HG03439 (cell line): ENCODE measurements around the gene KCNC1.
A peak's percentile ranks its signal among the peaks of the same experiment; 100 is the strongest.

ENCODE experiments used
- ATAC-seq: cut with Tn5 transposase; IDR thresholded peaks from one replicate; pipeline ENCODE4 v1.9.1; 2021; ENCODE audit warnings: mild to moderate bottlenecking, moderate library complexity; ENCODE audit not compliant: unreplicated experiment

KCNC1 gene

DNA sequence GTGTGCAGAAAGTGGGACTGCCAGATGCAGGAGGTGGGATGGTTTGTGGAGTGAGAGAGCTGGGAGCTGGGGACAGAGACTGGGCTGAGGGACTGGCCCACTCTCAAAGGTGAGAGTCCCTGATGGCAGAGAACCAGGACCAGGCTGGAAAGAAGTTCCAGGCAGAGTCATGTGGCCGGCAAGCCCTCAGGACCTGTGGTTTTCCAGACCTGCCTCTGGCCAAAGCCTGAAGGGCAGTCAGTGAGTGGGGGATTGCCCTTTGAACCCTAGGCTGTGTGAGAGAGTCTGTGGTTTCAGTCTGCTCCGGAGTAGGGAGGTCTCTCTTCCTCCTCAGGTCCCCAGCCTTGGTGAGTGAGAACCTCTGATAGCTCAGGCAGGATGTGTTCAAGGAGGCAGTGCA is 17.0 kb downstream of the KCNC1 start:
- no peak for ATAC-seq

DNA sequence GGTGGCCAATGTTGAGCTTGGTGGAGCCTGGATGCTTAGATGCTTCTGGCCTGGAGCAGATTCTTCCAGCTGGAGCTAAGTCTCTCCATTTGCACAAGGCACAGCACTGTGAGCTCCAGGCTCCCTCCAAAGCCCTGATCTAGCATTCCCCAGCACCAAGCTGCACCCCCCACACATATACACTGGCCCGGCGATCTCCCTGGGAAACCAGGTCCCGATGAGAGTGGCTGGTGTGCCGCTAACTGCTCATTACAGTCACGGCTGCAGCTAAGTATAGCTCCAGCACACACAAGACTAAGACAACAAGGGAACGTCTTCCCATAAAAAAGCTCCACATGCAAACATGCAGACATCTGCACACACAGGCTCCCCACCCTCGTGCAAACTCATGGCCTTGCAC is 17.6 kb downstream of the KCNC1 start:
- ATAC-seq, result no peak

DNA sequence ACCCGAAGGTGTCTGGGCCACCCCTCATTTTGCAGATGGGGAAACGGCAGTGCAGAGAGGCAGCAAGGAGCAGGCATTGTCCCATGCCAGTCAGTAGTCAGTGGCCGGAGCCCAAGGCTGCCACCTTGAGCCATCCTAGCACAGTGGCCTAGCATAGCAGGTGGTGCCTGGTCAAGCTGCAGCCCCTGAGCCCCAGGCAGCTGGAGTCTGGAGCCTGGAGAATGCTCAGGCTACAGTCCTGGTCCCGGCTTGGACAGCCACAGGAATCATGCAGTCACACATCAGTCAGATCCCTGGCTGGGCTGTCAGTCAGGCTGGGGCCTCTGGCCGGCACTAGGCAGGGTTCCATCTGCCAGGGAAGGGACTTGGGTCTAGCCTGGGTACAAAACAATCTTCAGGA is 18.6 kb downstream of the KCNC1 start:
- ATAC-seq, result no peak

DNA sequence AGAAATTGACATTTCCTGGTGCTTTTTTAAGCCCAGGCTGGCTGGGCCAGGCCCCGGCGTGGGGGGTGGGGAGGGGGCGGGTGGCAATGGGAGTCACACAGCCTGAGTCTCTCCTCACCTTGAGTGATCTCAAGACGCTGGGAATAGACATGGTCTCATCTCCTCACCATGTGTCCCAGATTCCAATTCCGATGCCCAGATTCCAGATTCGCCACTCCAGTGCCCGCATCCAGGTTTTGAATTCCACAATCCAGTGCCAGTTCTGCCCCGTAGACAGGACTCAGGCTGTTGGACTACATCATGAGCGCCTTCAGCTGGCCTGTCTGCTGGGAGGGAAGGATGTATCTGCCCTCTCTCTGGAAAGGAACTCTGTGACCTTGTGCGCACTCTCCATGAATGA is 19.1 kb downstream of the KCNC1 start:
- no peak for ATAC-seq

DNA sequence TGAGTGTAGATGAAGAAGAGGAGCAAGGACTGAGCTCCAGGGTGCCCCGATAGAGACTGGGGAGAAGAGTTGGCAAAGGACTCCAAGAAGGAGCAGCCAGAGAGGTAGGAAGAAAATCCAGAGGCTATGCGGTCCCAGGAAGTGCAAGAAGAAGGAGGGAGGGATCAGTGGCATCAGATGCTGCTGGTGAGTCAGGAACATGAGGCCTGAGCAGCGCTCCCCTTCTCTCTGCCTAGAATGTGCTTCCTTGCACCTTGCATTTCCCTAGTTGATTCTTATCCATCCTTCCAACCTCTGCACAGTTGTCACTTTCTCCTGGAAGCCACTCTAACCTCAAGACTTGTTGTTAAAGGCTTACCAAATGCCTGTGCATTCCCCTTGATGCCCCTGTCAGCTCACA is 21.3 kb downstream of the KCNC1 start:
- ATAC-seq, result no peak

DNA sequence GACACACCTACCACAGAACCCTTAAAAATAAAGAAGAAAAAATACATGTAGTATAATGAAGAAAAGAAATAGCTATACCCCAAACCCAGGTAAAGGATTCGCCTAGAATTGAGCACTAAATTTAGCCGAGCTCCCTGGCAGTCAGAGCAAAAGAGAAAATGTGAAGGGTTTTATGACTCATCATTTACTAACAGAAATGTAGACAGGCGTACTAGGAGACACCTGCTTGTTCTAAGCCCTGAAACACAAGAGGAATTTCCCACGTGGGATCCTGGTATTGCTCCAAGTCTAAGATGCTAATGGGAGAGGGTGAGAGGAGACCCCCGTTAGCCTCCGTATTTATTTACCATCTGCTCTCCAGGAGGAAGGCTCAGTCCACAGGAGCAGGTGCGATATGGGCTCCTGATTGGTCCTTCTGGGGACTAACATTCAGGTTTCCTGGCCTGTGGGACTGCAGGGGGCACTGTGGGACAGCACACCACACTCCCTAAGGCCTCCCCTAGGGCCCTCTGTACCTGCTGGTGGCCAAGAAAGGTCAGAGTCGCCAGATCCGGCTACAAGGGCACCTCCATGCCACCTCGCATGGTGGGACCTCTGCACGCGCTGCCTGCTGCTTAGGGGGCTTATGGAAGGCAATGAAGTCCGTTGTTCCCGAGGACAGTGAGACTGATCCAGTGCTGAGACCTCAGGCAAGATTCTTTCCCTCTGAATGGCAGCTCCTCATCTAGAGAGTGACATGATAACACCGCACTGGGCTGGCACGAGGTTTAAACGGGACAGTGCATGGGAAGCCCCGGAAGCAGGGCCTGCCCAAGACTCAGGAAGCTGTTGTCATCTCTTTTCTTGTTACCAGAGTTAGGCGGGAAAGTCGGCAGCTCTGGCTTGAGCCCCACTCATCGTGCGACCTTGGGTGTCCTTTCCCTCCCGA is 25.8 kb downstream of the KCNC1 start:
- ATAC-seq, result peak; percentile 79

DNA sequence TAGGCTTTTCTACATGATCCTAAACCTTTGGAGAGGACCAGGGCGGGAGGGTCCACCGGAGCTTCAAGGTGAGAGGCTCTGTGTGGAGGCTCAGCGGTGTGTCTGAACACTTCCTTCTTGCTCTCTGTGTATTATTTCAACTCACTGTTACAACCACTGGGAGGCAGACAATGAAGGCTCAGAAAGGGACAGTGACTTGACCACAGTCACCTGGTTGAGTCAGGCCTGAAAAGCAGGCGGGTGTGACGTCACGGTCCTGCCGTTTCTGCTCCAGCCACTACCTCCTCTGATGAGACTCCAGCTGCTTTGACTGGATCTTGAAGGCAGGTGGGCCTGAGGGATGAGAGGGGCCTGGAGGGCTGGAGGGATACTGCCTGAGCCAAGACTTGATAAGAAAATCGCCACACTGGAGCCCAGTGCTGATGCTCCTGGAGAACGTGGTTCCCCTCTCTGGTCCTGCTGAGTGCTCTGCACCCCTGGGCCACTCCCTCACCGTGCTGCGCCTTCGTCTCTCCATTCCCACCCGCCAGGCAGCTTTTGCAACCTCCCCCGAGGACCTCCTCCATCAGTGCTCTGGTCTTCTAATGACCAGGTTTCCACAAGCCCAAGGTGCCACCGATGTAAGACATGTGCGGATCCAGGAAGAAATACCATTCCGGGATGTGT is 27.9 kb downstream of the KCNC1 start:
- ATAC-seq, result peak; percentile 52

DNA sequence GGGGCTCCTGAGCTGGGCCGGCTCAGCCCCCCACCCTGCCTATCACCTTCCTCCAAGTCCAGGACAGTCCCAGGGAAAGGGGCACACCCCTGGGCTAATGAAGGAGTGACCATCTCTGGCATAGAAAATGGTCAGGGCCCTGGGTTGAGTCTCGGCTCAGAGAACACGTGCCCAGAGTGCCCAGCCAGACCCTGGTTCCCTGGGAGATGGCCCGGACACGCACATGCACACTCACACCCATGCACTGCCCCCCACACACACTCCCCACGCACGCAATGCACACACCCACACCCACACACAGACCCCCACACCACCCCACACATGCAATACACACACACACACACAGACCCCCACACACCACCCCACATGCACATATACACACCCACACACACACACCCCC is 28.7 kb downstream of the KCNC1 start:
- no peak for ATAC-seq

DNA sequence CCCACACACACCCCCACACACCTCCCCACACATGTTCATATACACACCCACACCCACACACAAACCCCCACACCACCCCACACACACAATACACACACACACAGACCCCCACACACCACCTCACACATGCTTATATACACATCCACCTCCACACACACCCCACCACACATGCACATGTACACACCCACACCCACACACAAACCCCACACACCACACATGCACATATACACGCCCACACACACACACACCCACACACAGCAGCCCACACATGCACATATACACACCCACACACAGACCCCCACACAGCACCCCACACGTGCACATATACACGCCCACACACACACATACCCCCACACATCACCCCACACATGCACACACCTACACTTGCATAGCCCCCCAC is 29.1 kb downstream of the KCNC1 start:
- ATAC-seq, result no peak

DNA sequence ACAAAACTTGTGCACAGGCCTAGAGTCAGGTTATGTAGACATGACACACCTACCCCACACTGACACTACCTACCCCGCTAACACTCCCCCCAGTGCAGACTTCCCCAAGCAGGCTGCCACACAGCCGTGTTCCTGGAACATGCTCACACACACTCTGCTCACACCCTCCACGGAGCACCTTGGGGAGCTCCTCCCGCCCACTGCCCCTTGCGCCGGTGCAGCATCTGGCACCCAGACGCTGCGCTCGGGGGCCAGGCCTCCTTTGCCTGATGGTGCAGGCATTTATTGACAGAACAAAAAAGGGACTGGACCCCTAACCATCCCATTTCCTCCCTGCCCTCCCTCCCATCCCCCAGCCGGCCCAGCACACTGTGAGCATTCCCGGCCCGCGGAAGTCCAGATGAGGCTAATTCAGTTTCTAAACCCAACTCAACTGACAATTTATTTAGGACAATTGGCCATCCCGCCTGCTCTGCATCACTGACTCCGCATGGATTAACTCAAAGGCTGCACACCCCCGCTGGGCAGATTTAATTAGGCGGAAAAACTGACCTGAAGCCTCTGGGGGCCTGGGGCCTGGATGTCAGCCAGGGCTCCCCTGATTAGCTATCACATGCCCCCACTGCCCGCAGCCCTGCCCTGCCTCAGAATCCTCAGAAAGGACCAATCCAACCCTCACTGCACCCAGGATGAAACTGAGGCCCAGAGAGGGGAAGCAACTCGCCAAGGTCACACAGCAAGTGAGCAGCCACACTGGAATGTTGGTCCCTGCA is 30.1 kb downstream of the KCNC1 start:
- no peak for ATAC-seq

DNA sequence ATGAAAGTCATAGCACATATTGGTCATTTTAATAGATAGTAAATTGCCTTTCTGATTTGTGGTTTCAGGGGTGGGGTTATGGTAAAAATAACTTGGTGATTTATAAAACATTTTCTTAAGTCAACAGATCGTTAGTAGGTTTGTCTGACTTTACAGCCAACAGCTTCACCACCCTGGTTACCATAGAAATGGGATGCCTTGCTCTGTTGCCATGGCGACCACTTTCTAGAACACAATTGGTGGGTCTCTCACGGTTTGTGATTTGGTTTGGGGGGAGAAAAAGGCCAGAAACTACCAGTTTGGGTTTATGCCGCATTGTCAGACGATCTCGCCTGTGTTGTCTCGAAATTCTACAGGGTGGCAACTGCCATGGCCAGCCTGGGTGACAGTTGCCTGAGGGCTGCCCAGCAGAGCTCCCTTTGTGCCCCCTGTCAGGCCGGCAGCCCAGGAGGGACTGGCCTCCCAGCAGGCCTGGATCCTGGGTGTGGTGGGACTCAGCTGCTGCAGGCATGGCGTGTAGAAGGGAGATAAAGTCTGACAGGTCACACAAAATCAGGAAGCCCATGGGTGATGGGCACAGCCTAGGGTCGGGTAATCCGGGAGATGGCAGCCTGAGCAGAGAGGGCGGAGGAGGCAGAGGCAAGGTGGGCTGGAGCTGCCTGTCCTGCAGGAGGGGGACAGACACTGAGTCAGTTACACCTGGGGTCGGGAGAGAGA is 30.9 kb downstream of the KCNC1 start:
- ATAC-seq, result no peak

DNA sequence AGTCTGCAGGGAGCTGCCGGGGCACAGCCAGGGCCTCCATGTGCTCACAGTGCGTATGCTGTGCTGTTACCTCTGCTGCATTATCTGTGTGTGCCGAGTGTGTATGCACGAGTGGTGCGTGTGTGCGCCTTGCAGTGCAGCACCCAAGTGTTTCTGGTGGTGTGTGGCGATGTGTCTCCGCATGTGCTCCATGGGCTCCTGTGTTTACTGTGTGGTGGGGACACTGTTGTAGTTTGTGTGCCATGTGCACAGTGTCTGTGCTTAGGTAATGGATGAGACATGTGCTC is 31.4 kb downstream of the KCNC1 start:
- no peak for ATAC-seq

DNA sequence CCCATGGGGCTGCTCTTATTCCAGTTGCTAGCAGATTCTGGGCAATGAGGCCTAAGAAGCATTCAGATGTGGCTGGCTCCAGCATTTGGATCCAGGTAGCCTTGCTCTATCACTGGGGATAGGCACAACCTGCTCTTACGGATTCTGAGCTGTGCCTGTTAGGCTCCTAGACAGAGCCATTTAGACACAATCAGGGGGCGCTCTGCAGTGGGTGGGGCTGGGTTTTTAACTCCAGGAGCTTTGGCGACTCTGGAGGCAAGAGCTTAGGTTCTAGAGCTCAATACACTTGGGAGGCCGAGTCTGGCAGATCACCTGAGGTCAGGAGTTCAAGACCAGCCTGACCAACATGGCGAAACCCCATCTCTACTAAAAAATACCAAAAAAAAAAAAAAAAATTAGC is 32.0 kb downstream of the KCNC1 start:
- no peak for ATAC-seq

DNA sequence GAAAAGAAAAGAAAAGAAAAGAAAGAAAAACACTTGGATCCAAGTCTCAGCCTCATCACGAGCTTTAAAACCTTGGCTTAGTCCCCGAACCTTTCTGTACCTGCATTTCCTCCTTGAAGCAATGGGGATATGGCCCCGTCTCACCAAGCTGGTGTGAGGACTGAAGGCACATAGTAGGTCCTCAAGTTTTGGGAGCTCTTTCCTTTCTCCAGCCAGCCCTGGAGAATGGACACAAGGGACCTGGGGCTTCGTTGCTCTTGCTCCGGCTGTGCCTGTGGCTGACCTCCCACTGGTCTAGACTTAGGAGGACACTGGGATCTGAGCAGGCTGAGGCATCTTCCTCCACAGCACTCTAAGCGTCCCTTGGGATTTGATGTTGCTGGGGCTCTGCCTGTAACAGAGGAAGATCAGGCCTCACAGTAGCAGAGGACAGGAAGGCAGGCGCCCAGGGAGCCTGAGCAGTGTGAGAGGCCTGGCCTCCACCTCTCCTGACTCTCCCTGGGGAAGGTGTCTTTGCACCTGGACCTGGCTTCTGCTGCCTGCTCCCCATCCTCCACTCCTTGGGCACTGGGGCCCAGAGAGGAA is 32.8 kb downstream of the KCNC1 start:
- ATAC-seq, result no peak

DNA sequence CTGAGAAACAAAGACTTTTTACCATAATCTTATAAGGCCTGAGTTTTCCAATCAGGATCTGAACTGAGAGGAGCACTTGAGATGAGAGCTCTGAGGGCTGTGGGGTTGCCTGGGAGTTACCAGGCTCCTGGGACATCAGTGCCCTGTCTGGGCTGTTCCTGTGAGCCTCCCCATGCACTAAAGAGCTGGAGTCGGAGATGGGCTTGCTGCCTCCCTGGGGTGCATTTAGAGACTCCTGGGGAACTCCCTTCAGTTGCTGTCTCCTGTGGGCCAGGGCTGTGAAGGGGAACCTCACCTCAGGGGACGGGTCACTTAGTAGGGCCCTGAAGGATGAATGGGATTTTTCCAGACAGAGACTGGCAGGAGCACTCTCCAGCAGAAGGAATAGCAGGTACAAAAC is 33.3 kb downstream of the KCNC1 start:
- ATAC-seq, result no peak

DNA sequence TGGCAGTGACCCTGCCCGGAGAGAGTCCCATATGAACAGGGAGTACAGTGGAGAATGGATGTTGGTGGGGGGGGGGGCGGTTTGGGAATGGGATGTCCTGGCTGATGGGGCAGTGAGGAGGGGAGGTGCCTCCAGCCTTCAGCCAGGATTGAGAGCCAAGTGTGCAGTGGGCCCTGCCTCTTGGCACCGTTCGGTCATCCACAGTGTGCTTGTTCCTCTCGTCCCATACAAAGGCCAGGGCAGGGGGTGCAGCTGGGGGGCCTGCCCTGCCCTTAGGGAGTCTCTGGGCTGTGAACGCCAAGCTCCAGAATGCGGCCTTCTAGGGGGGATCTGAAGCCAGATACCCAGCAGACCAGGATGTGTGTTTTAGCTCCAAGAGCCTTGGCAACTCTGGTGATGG is 34.0 kb downstream of the KCNC1 start:
- no peak for ATAC-seq

DNA sequence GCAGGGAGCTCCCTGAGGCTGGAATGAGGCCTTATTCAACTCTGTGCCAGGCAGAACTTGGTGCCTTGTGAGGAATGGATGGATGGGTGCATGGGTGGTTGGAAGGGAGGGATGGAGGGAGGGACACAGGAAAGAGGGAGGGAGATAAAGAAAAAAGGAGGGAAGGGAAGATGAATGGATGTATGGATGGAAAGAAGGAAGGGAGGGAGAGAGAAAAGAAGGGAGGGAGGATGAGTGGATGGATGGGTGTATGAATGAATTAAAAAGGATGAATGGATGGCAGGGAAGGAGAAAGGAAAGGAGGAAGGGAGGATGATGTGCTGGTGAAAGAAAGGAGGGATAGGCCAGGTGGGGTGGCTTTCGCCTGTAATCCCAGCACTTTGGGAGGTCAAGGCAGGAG is 34.6 kb downstream of the KCNC1 start:
- no peak for ATAC-seq

DNA sequence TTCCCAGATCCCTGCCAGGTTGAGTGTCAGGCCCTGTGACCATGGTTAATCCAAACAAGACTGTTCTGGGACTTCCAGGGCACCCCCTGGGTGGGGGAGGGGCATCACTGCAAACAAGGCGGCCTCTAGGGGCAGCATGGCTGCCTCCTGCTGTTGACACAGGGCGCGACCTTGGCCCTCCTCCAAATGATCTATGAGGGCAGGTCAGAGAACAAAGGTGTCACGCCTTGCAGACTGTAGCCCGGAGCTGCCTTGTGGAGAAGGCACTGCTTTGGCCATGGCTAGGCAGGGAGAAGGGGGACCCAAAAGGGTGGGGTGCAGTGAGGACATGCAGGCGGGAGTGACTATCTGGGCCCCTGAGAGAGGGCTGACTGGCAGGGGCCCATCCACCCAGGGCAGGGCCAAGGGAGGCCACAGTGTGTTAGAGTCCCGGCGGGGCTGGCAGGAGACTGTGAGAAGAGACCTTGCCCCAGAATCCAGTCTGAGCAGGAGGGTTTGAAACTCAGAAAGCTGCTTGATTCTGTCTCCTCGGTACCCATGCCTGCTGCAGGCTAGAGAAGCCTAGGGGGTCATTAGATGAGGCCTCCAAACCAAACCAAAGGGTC is 35.6 kb downstream of the KCNC1 start:
- ATAC-seq, result no peak

DNA sequence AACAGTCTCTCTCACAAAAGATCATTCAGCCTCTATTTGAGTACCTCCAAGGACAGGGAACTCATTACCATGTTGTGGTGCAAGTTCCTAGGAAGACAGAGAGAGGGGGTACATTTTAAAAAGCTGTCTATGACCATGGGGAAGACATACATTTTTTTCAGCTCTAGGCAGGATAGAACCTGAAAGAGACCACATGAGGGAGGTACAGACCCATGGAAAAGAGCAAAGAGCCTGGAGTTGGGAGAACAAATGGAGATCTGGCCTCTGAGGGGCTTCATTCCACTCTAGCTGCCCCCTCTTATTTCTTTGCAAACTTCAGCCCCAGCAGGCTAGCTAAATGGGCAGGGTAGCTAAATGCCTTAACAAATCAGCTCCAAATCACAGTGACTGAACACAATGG is 36.3 kb downstream of the KCNC1 start:
- no peak for ATAC-seq

DNA sequence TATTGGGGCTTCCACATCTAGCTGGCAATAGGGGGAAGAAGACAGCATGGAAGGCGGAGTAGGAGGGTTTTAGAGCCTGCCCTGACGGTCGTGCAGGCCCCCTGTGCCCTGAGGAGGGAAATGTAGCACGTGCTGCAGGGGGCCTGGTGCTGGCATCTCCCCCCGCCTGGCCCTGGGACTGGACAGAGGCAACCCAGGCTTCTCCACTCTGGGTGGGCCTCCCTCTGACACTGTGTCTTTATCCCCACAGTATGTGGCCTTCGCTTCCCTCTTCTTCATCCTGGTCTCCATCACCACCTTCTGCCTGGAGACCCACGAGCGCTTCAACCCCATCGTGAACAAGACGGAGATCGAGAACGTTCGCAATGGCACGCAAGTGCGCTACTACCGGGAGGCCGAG is 36.8 kb downstream of the KCNC1 start:
- ATAC-seq, result no peak
